Lung (tissue), 12 donors: Measurements from ENCODE around the gene CAND1. TPM values are rescaled to one million over a fixed set of nuclear protein-coding genes. Genes with fewer than 3 reads are reported as not detected.

ENCODE experiments used
- ATAC-seq: fragments of 200-7000 bp; cut with Tn5 transposase; one replicate; pipeline ENCODE4 v1.9.1; 2020; ENCODE audit warnings: moderate number of reproducible peaks; ENCODE audit not compliant: insufficient read depth, low FRiP score
- DNase-seq, 3 donors: peaks; one replicate each; pipeline ENCODE4 v3.0.0-alpha.2; 2013 to 2017
- H3K27ac ChIP-seq, 2 donors: one replicate each; pipeline ENCODE4 v1.5.1; 2013; ENCODE audit warnings: mild to moderate bottlenecking in 2 of 2, moderate library complexity in 2 of 2, control low read depth in 1 of 2, inconsistent platforms in 1 of 2, low read depth in 1 of 2, low read length in 1 of 2
- H3K27me3 ChIP-seq, 3 donors: one replicate each; pipeline ENCODE4 v1.5.1; 2013; ENCODE audit warnings: low read length in 2 of 3; ENCODE audit not compliant: control insufficient read depth in 3 of 3, insufficient read depth in 3 of 3
- H3K36me3 ChIP-seq, 4 donors: one replicate each; pipeline ENCODE4 v1.5.1; 2013; ENCODE audit warnings: low read length in 4 of 4, mild to moderate bottlenecking in 1 of 4, moderate library complexity in 1 of 4; ENCODE audit not compliant: control insufficient read depth in 4 of 4, insufficient read depth in 4 of 4
- H3K4me1 ChIP-seq, 5 donors: one replicate each; pipeline ENCODE4 v1.5.1; 2013; ENCODE audit warnings: low read length in 5 of 5, mild to moderate bottlenecking in 2 of 5, moderate library complexity in 1 of 5; ENCODE audit not compliant: control insufficient read depth in 5 of 5, insufficient read depth in 5 of 5
- H3K4me3 ChIP-seq: one replicate; pipeline ENCODE4 v1.5.1; 2013; ENCODE audit warnings: mild to moderate bottlenecking, control low read depth, moderate library complexity
- H3K9ac ChIP-seq, 2 donors: one replicate each; pipeline ENCODE4 v1.5.1; 2013; ENCODE audit warnings: low read length in 2 of 2, control low read depth in 1 of 2; ENCODE audit not compliant: insufficient read depth in 1 of 2
- H3K9me3 ChIP-seq, 4 donors: one replicate each; pipeline ENCODE4 v1.5.1; 2013; ENCODE audit warnings: low read length in 3 of 4, mild to moderate bottlenecking in 1 of 4, moderate library complexity in 1 of 4; ENCODE audit not compliant: control insufficient read depth in 4 of 4, insufficient read depth in 3 of 4
- WGBS, 2 donors: extraction: QIAGEN DNeasy Blood & Tissue Kit; methylation state at CpG; one replicate each; pipeline ENCODE4 v1.1.7; 2013; 5-methylcytosine and 5-hydroxymethylcytosine counted together
- polyA plus RNA-seq, 2 donors: library from polyadenylated mRNA; stranded (reverse); fragments of 200-250 nt; gene quantifications; one replicate each; pipeline ENCODE4 v1.2.1, GENCODE V29; 2013
- total RNA-seq, 2 donors: library from RNA; depleted of rRNA in 1 of 2; stranded (reverse); fragments of >200 nt in 1 of 2; gene quantifications; one replicate each; pipeline ENCODE4 v1.2.1, GENCODE V29; 2014 to 2021
- TF ChIP-seq, protein P1 (sequence below): IDR thresholded peaks from 2 replicates; pipeline ENCODE4 v1.5.1; 2012; ENCODE audit warnings: mild to moderate bottlenecking; ENCODE audit errors: control extremely low read depth, extremely low read depth
- donor health status: control.
- donor health status: control.
- donor health status: Bipolar disorder and iron deficiency.
- donor health status: healthy.
- donor health status: DM: yes; HTN: yes; CAD: no.

CAND1 gene
- total and polyA plus RNA-seq, 4 donors: 12.9 to 194 (median 66.0) TPM

DNA sequence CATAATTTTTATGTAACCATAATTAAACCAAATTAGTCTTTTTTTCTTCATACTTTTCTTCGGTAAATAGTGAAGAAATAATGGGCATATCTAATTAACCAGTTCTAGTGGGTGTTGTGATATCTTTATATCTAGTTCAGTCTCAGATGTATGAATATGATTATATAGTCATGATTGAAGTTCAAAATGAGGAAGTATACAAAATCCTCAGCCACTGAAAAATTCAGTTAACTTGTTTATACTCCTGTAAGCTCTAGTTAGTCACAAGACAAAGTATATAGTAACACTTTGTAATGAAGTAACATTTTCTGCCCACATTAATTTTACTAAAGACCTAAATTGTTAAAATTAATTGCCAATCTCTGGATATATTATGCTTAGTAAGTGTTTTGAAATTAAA is 46.5 kb downstream of the CAND1 start:
- DNase-seq: no peak
- 48 to 80% methylated on average over 1 of the region's 1 CpG for WGBS, 2 donors
- TF ChIP-seq, protein P1, sequence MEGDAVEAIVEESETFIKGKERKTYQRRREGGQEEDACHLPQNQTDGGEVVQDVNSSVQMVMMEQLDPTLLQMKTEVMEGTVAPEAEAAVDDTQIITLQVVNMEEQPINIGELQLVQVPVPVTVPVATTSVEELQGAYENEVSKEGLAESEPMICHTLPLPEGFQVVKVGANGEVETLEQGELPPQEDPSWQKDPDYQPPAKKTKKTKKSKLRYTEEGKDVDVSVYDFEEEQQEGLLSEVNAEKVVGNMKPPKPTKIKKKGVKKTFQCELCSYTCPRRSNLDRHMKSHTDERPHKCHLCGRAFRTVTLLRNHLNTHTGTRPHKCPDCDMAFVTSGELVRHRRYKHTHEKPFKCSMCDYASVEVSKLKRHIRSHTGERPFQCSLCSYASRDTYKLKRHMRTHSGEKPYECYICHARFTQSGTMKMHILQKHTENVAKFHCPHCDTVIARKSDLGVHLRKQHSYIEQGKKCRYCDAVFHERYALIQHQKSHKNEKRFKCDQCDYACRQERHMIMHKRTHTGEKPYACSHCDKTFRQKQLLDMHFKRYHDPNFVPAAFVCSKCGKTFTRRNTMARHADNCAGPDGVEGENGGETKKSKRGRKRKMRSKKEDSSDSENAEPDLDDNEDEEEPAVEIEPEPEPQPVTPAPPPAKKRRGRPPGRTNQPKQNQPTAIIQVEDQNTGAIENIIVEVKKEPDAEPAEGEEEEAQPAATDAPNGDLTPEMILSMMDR: no peak
- Histone ChIP-seq H3K27me3 (no peaks in the 10 kb centered on the region), H3K4me1 (peaks cover 0 to 10% (median 0%) of the 10 kb centered on the region in 5 donors), H3K27ac (no peak overlapping the region), H3K9me3 (no peaks in the 10 kb centered on the region), H3K4me3 (no peak overlapping the region), H3K36me3 (peaks cover 5 to 31% (median 25%) of the 10 kb centered on the region in 4 donors), H3K9ac (no peak overlapping the region)
- ATAC-seq: no peak

DNA sequence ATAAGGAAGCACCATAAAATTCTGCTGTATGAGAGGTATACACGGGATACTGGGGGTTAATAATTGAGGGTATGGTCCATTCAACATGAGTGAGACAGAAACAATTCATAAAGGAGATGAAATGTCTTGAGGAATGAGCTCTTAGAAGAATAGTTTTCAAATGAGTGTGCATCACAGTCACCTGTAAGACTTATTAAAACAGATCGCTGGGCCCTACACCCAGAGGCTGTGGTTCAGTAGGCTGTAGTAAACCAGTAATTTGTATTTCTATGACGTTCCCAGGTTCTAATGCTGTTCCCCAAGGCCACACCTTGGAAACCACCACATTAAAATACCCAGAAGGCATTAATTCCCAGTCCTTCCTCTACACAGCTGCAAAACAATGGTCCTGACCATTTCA is 49.6 kb downstream of the CAND1 start:
- H3K4me3 ChIP-seq: no peak overlapping the region
- H3K4me1 ChIP-seq: peaks cover 0 to 10% (median 0%) of the 10 kb centered on the region in 5 donors
- H3K27ac ChIP-seq: no peak overlapping the region
- TF ChIP-seq, protein P1: no peak
- H3K9ac ChIP-seq: no peak overlapping the region
- WGBS, 2 donors: 93 to 96% methylated on average over 3 of the region's 3 CpGs
- no peaks in the 10 kb centered on the region for H3K27me3 ChIP-seq
- H3K36me3 ChIP-seq: peaks cover 2 to 15% (median 11%) of the 10 kb centered on the region in 4 donors
- H3K9me3 ChIP-seq: peaks cover 0 to 8% (median under 1%) of the 10 kb centered on the region in 4 donors
- no peak for DNase-seq
- ATAC-seq: no peak

DNA sequence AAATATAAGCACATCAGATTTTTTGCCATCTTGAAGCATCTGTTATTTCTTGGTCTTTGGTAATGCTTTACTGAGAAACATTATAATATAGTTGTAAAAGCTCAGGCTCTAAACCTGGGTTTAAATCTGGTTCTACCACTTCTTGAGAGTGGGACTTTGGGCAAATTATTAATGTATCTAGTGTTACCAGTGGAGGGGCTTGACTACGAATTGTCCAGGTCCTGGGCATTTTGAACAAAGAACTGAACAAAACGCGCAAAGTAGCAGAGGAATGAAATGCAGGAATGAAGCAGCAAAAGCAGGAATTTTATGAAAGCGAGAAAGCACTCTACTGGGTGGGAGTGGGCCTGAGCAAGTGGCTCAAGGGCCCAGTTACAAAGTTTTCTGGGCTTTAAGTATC is 50.8 kb downstream of the CAND1 start:
- 76 to 88% methylated on average over 4 of the region's 4 CpGs for WGBS, 2 donors
- no peak for ATAC-seq
- peak; percentile 36 to 74 (median 55) for DNase-seq
- peaks cover 0 to 10% (median 0%) of the 10 kb centered on the region in 5 donors for H3K4me1 ChIP-seq
- no peak overlapping the region for H3K4me3 ChIP-seq
- peaks cover 2 to 15% (median 7%) of the 10 kb centered on the region in 4 donors for H3K36me3 ChIP-seq
- peaks cover 0 to 8% (median 1%) of the 10 kb centered on the region in 4 donors for H3K9me3 ChIP-seq
- TF ChIP-seq, protein P1: no peak
- H3K9ac ChIP-seq: no peak overlapping the region
- H3K27ac ChIP-seq: no peak overlapping the region
- no peaks in the 10 kb centered on the region for H3K27me3 ChIP-seq
